ENCODE results near the gene RABGAP1.

Gene RABGAP1

DNA sequence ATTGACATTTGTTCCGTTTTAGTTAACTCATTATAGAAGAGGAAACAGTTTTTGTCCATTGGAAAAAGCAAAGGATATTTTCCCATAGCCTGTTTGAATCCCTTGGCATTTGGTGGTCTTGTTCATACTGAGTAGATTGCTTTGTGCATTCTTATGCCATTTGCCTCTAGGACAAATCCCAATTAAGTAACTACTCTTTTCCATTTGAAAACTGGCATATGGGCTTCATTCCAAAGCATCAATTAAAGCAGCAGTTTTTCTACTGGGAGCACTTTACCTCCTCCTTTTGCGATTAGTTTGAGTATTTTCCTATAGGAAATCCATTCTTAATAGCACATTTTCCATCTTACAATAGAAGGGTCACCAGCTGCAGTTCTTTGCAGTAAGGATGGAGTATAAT is 123.9 kb downstream of the RABGAP1 start:
- Histone ChIP-seq H3K23ac (ENCODE audit: low read length in 2 of 2) (no peak overlapping the region), H2AFZ (ENCODE audit: low read depth, low read length) (no peak overlapping the region), H3K79me1 (replicated peaks; ENCODE audit: low read length, poor library complexity, severe bottlenecking) (peaks cover 7% of the 10 kb centered on the region), H3K27me3 (ENCODE audit: control insufficient read depth in 1 of 2, insufficient read depth in 1 of 2, low read length in 2 of 2) (no peaks in the 10 kb centered on the region), H3K4me2 (ENCODE audit: low read length, poor library complexity, severe bottlenecking) (no peak overlapping the region), H3K27ac (ENCODE audit: low read length, poor library complexity, severe bottlenecking) (peak overlapping the region; percentile 47), H2BK15ac (ENCODE audit: low read depth, poor library complexity, severe bottlenecking) (no peak overlapping the region), H3K4me1 (ENCODE audit: control insufficient read depth, insufficient read depth, low read depth, low read length) (peaks cover 6% of the 10 kb centered on the region), H2BK120ac (ENCODE audit: low read depth, low read length) (no peak overlapping the region), H2BK12ac (ENCODE audit: low read length in 2 of 2) (no peak overlapping the region), H3K9me3 (ENCODE audit: control insufficient read depth, low read length) (no peaks in the 10 kb centered on the region), H3K4ac (ENCODE audit: low read depth in 1 of 2, low read length in 2 of 2) (no peak overlapping the region), H2BK5ac (ENCODE audit: low read depth, low read length, poor library complexity, severe bottlenecking) (no peak overlapping the region), H4K8ac (ENCODE audit: low read length) (no peak overlapping the region), H3K36me3 (ENCODE audit: control insufficient read depth in 1 of 2, insufficient read depth in 2 of 2, low read depth in 1 of 2, low read length in 2 of 2) (peaks cover 2 to 47% of the 10 kb centered on the region in 2 experiments), H4K91ac (ENCODE audit: low read length) (no peak overlapping the region), H3K14ac (ENCODE audit: low read length in 2 of 2) (no peak overlapping the region), H3K18ac (ENCODE audit: low read depth in 1 of 2, low read length in 2 of 2) (no peak overlapping the region), H3K4me3 (ENCODE audit: insufficient read depth in 1 of 2, low read depth in 1 of 2, low read length in 2 of 2) (no peak overlapping the region), H2AK5ac (ENCODE audit: low read length, severe bottlenecking) (no peak overlapping the region), H3K9ac (ENCODE audit: low read length) (no peak overlapping the region)
- DNase-seq = no peak
- WGBS = 100% methylated on average over 1 of the region's 2 CpGs

DNA sequence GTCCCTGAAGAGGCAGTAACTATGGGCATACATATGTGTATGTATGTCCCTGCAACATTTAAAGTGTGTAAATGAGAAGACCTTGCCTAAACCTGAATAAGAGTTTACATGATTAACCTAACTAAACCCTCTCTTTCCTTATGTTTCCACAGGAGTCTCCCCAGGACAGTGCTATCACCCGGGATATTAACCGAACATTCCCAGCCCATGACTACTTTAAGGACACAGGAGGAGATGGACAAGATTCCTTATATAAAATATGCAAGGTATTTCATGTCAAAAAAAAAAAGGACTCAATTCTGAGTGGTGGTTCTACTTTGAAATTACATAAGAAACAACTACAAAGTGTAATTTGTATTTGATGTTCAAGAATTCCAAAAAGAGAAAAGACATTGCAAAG is 124.4 kb downstream of the RABGAP1 start:
- Histone ChIP-seq H2AK5ac (ENCODE audit: low read length, severe bottlenecking) (no peak overlapping the region), H3K4me3 (ENCODE audit: insufficient read depth in 1 of 2, low read depth in 1 of 2, low read length in 2 of 2) (no peak overlapping the region), H3K9me3 (ENCODE audit: control insufficient read depth, low read length) (no peaks in the 10 kb centered on the region), H2BK15ac (ENCODE audit: low read depth, poor library complexity, severe bottlenecking) (no peak overlapping the region), H3K4me1 (ENCODE audit: control insufficient read depth, insufficient read depth, low read depth, low read length) (peaks cover 6% of the 10 kb centered on the region), H2AFZ (ENCODE audit: low read depth, low read length) (no peak overlapping the region), H3K4ac (ENCODE audit: low read depth in 1 of 2, low read length in 2 of 2) (no peak overlapping the region), H3K14ac (ENCODE audit: low read length in 2 of 2) (no peak overlapping the region), H3K23ac (ENCODE audit: low read length in 2 of 2) (no peak overlapping the region), H2BK12ac (ENCODE audit: low read length in 2 of 2) (no peak overlapping the region), H3K4me2 (ENCODE audit: low read length, poor library complexity, severe bottlenecking) (no peak overlapping the region), H2BK5ac (ENCODE audit: low read depth, low read length, poor library complexity, severe bottlenecking) (no peak overlapping the region), H2BK120ac (ENCODE audit: low read depth, low read length) (no peak overlapping the region), H3K9ac (ENCODE audit: low read length) (no peak overlapping the region), H4K8ac (ENCODE audit: low read length) (no peak overlapping the region), H4K91ac (ENCODE audit: low read length) (no peak overlapping the region), H3K36me3 (ENCODE audit: control insufficient read depth in 1 of 2, insufficient read depth in 2 of 2, low read depth in 1 of 2, low read length in 2 of 2) (peaks cover 2 to 52% of the 10 kb centered on the region in 2 experiments), H3K27ac (ENCODE audit: low read length, poor library complexity, severe bottlenecking) (peak overlapping the region; percentile 47), H3K79me1 (replicated peaks; ENCODE audit: low read length, poor library complexity, severe bottlenecking) (peaks cover 11% of the 10 kb centered on the region), H3K18ac (ENCODE audit: low read depth in 1 of 2, low read length in 2 of 2) (no peak overlapping the region), H3K27me3 (ENCODE audit: control insufficient read depth in 1 of 2, insufficient read depth in 1 of 2, low read length in 2 of 2) (no peaks in the 10 kb centered on the region)
- no CpG with 5 or more reads among the region's 2 CpGs for WGBS
- DNase-seq = no peak

DNA sequence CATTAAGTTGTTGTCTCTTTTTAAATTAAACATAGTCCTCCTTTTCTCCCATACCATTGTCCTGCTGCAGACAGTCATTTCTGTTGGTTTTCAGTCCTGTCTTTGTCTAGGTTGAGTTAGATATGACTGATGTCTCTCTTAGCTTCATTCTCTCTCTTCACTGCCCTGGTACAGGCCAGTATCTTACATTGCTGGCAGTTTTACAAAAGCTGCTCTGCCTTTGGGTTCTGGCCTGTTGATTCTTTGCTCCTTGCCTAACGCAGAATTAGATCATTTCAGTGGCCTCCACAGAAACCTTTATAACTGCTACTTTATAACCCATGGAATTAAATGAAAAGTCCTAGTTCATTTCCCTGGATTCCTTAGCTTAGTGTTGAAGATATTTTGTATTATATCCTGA is 126.3 kb downstream of the RABGAP1 start:
- Histone ChIP-seq H3K27me3 (ENCODE audit: control insufficient read depth in 1 of 2, insufficient read depth in 1 of 2, low read length in 2 of 2) (no peaks in the 10 kb centered on the region), H4K91ac (ENCODE audit: low read length) (no peak overlapping the region), H3K4me1 (ENCODE audit: control insufficient read depth, insufficient read depth, low read depth, low read length) (peaks cover 6% of the 10 kb centered on the region), H3K18ac (ENCODE audit: low read depth in 1 of 2, low read length in 2 of 2) (no peak overlapping the region), H4K8ac (ENCODE audit: low read length) (no peak overlapping the region), H2AFZ (ENCODE audit: low read depth, low read length) (no peak overlapping the region), H3K23ac (ENCODE audit: low read length in 2 of 2) (no peak overlapping the region), H3K4me2 (ENCODE audit: low read length, poor library complexity, severe bottlenecking) (no peak overlapping the region), H3K36me3 (ENCODE audit: control insufficient read depth in 1 of 2, insufficient read depth in 2 of 2, low read depth in 1 of 2, low read length in 2 of 2) (peaks cover 2 to 62% of the 10 kb centered on the region in 2 experiments), H3K9ac (ENCODE audit: low read length) (no peak overlapping the region), H2BK120ac (ENCODE audit: low read depth, low read length) (no peak overlapping the region), H3K79me1 (replicated peaks; ENCODE audit: low read length, poor library complexity, severe bottlenecking) (peaks cover 11% of the 10 kb centered on the region), H2BK5ac (ENCODE audit: low read depth, low read length, poor library complexity, severe bottlenecking) (no peak overlapping the region), H3K4me3 (ENCODE audit: insufficient read depth in 1 of 2, low read depth in 1 of 2, low read length in 2 of 2) (no peak overlapping the region), H2BK12ac (ENCODE audit: low read length in 2 of 2) (no peak overlapping the region), H3K27ac (ENCODE audit: low read length, poor library complexity, severe bottlenecking) (no peak overlapping the region), H3K9me3 (ENCODE audit: control insufficient read depth, low read length) (no peaks in the 10 kb centered on the region), H2BK15ac (ENCODE audit: low read depth, poor library complexity, severe bottlenecking) (no peak overlapping the region), H3K14ac (ENCODE audit: low read length in 2 of 2) (no peak overlapping the region), H2AK5ac (ENCODE audit: low read length, severe bottlenecking) (no peak overlapping the region), H3K4ac (ENCODE audit: low read depth in 1 of 2, low read length in 2 of 2) (no peak overlapping the region)
- no peak for DNase-seq
- WGBS = 100% methylated on average over 1 of the region's 1 CpG

DNA sequence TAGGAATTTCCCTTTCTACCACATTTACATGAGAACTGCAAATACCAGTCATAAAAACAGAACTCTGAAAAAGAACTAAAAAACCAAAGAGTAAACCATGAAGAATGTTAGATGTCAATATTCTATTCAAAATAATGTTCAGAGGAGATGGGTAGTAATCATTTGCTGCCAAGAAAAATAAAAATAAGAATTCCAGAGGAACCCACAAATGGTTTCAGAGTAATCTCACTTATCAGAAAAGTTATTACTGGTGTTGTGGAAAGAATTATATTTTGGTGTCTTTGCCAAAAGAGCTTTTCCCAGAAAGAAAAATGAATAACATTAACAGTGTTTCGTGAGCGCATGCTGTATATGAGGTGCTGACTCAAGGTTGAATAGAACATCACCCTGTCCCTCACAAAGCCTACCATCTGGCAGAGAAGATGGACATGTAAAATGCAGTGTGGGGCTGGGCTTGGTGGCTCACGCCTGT is 128.2 kb downstream of the RABGAP1 start:
- H3K14ac ChIP-seq (ENCODE audit: low read length in 2 of 2) = no peak overlapping the region
- no peak overlapping the region for H3K18ac ChIP-seq (ENCODE audit: low read depth in 1 of 2, low read length in 2 of 2)
- no peak overlapping the region for H2BK15ac ChIP-seq (ENCODE audit: low read depth, poor library complexity, severe bottlenecking)
- H3K4me1 ChIP-seq (ENCODE audit: control insufficient read depth, insufficient read depth, low read depth, low read length) = peaks cover 1% of the 10 kb centered on the region
- no peak overlapping the region for H2AK5ac ChIP-seq (ENCODE audit: low read length, severe bottlenecking)
- no peak overlapping the region for H2BK120ac ChIP-seq (ENCODE audit: low read depth, low read length)
- no peak overlapping the region for H3K4me3 ChIP-seq (ENCODE audit: insufficient read depth in 1 of 2, low read depth in 1 of 2, low read length in 2 of 2)
- H2BK5ac ChIP-seq (ENCODE audit: low read depth, low read length, poor library complexity, severe bottlenecking) = no peak overlapping the region
- no peak overlapping the region for H2BK12ac ChIP-seq (ENCODE audit: low read length in 2 of 2)
- no peak for DNase-seq
- no peaks in the 10 kb centered on the region for H3K27me3 ChIP-seq (ENCODE audit: control insufficient read depth in 1 of 2, insufficient read depth in 1 of 2, low read length in 2 of 2)
- peaks cover 2 to 70% of the 10 kb centered on the region in 2 experiments for H3K36me3 ChIP-seq (ENCODE audit: control insufficient read depth in 1 of 2, insufficient read depth in 2 of 2, low read depth in 1 of 2, low read length in 2 of 2)
- H3K9ac ChIP-seq (ENCODE audit: low read length) = peak overlapping the region; percentile 14
- no peak overlapping the region for H3K4me2 ChIP-seq (ENCODE audit: low read length, poor library complexity, severe bottlenecking)
- no peak overlapping the region for H4K91ac ChIP-seq (ENCODE audit: low read length)
- no peaks in the 10 kb centered on the region for H3K9me3 ChIP-seq (ENCODE audit: control insufficient read depth, low read length)
- H2AFZ ChIP-seq (ENCODE audit: low read depth, low read length) = no peak overlapping the region
- H3K4ac ChIP-seq (ENCODE audit: low read depth in 1 of 2, low read length in 2 of 2) = no peak overlapping the region
- H3K23ac ChIP-seq (ENCODE audit: low read length in 2 of 2) = no peak overlapping the region
- H3K27ac ChIP-seq (ENCODE audit: low read length, poor library complexity, severe bottlenecking) = peak overlapping the region; percentile 50
- H4K8ac ChIP-seq (ENCODE audit: low read length) = no peak overlapping the region
- H3K79me1 ChIP-seq (replicated peaks; ENCODE audit: low read length, poor library complexity, severe bottlenecking) = peaks cover 8% of the 10 kb centered on the region
- 91% methylated on average over 3 of the region's 3 CpGs for WGBS

Data from mesenchymal stem cell (in vitro differentiated cells and primary cell).